HG02763 (cell line): ENCODE data around the gene GP9.

Experiments
- ATAC-seq: cut with Tn5 transposase; IDR thresholded peaks from one replicate; pipeline ENCODE4 v1.9.1; 2021; ENCODE audit warnings: mild to moderate bottlenecking, moderate library complexity; ENCODE audit not compliant: unreplicated experiment

Gene GP9

DNA sequence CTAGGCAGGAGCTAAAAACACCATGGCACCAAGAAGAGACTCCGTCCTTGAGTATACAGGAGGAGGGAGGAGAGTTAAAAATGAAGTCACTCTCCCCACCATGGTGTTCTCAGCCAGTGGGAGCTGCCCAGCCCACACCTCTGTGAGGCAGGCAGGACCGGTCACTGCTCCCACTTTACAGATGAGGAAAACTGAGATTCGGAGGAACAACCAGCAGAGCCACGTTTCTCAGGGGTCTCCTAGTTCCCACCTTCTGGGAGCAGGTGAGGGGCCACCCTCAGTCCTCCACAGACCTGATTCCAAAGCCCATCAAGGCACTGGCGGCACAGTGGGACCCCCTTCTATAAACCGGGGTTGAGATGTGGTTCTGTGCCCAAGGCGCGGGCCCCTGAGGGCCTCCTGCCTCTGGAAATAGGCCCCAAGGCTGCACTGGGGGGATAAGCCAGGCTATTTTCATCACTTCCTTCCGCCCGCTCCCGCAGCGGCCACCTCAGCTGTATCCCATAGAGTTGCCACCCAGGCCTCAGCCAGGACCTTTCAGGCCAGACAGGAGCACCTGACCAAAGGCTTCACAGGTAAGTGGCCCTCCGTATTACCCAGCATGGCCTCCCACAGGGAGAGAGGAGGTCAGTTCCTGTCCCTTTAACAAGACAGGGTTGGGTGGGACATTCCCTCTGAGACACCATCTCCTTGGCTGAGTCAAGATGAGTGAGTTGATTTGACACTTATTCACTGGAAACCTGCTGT, at the start of gene GP9:
TSS of gene GP9 (plus strand) at position 504 of the 747 bp plus-strand sequence. CDS start 961 bp downstream, outside the sequence.
- no peak for ATAC-seq

DNA sequence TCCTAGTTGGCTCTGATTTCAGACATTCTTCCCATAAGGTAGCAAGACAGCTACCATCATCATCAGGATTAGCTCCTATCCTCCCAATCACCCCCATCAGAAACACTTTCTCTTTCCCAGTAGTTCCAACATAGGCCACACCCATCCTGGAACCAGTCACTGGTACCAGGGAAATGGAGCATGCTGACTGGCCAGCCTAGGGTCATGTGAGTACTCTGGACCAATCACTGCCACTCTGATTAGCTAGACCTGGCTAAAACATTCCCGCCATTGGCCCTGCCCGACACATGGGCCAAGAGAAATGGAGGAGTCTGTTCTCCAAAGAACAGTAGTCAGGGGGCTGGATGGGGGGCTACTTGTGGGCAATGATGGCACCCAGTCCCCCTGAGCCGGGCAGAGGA, 47.1 kb upstream of the GP9 start:
- ATAC-seq, result no peak

DNA sequence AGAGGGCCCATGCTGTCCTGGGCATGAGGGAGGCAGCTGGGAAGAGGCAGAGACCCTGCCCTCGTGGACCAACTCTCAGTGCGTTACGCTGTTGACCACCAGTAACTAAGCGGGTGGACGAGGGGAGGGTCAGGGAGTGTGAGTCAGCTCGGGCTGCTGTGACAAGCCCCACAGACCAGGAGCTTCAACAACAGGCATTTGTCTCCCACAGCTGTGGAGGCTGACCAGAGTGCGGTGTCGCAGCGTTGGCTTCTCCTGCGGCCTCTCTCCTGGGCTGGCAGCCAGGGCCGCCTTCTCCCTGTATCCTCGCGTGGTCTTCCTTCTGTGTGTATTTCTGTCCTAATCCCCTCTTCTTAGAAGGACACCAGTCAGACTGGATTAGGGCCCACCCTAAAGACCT, 46.4 kb upstream of the GP9 start:
- no peak for ATAC-seq

DNA sequence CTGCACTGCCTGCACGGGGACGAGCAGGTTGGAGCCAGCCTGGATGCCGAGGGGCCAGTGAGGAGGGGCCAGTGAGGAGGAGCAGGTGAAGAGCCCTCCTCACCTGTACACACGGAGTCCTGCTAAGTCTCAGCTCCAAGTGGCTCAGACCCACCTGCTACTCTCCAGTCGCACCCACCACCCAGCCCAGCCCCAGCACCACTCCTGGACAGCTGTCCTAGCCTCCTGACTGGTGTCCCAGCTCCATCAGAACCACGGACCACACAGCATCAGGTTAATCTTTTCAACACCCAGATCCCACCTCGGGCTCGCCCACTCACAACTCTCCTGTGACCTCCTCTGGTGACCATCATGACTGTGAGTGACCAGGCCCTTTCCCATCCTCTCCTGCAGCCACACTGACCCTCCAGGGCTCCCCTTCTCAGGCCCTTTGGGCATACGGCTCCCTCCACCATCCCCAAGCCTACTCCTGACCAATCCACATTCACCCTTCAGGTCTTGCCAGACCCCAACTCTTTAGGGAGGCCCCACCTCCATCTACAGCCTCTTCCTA, 45.7 kb upstream of the GP9 start:
- no peak for ATAC-seq

DNA sequence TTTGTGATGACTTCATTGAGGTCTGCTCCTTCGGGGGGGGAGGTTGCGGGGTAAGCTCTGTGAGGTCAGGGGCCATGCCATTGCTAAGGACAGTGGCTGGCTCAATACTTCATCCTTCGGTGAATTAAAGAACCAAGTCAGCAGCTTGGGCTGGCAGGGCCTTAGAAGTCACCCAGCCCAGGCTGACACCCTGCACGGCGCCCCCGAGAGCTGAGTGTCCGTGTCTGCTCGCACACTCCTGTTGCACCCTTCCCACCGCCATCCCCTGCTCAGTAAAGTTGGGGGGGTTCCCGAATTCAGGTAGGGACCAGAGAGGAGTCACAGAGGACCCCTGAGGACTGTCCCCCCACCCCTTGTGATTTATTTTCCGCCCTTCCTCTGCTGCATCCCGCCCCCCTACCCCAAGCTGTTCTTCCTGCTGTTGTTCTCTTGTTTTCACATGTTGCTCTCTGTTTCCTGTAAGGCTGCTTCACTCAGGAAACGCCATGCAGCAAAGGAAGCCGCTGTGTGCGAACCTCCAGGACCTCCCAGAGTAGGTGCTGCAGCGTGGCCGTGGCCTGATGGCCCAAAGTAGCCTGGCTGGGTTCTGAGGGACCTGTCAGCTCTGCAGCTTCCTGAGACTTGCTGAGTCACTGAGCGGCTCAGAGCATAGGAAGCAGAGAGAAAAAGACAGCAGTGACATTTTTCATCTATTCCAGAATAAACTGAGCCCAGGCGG, 45.0 kb upstream of the GP9 start:
- ATAC-seq, result no peak

DNA sequence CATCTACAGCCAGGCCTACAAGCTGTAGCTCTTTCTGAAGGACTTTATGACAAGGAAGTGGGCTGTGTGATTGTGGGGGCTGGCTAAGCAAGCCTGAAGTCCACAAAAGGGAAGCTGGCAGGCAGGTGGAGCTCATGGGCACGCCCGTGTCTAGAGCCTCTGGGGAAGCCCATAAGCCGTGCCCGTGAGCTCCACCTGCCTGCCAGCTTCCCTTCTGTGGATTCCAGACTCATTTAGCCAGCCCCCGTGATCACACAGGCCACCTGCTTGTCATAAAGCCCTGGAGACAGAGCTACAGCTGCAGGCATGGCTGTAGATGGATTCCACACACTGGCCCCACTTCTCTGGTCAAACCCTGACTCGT, 44.2 kb upstream of the GP9 start:
- no peak for ATAC-seq

DNA sequence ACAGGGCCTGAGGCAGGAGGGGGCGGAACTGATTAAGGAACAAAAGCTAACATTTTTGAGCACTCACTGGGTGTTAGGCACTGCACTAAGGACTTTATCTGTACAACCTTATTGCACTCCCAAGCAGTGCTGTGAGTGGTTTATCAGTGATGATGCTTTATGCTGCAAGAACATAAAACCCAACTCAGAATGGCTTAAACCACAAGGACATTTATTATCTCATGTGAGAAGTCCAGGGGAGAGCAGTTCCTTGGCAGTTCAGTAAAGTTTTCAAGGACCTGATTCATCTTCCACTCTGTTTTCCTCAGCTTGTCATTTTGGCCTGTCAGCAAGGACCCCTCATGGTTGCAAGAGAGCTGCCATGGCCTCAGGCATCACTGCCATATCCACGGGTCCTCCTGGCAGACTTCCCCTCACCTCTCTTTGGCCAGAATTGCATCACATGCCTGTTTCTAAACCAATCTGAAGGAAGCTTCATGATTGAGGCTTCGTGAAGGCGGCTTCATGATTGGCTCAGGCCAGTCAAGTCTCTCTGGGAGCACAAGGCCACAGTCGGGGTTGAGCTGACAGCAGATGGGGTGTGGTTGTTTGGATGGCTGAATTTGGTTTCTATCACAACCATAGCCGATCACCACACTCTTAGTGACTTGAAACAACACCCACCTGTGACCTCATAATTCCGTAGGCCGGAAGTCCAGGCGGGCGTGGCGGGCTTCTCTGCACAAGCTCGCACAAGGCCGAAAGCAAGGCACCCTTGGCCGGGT, 43.7 kb upstream of the GP9 start:
- peak; percentile 44 for ATAC-seq

DNA sequence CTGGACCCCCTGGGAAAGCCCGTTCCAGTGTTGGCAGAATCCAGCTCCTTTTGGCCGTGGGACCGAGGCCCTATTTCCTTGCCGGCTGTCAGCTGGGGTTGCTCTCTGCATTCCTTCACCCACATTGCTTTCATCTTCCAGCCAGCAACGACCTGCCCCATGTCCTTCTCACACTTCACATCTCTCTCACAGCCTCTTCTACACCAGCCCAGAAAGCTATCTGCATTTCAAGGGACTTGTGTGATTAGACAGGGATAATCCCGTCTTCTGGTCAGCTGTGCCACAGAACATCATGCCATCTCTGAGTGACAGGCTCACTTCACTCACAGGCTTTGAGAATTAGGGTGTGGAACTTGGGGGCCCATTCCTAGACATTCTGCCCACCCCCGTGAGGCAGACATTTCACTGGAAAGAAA, 43.1 kb upstream of the GP9 start:
- ATAC-seq, result peak; percentile 12

DNA sequence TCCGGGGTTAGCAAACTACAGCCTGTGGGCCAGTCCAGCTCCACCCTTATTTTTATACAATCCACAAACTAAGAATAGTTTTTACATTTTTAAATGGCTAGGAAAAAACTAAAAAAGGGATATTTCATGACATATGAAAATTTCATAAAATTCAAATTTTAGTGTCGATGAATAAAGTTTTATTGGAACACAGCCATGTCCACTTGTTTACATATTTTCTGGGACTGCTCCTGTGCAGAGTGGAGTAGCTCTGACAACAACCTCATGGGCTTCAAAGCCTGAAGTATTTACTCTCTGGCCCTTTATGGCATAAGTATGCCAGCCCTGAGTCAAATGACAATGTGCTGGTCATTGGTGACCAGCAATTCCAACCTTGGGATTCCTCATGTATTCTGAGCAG, 42.3 kb upstream of the GP9 start:
- ATAC-seq, result no peak

DNA sequence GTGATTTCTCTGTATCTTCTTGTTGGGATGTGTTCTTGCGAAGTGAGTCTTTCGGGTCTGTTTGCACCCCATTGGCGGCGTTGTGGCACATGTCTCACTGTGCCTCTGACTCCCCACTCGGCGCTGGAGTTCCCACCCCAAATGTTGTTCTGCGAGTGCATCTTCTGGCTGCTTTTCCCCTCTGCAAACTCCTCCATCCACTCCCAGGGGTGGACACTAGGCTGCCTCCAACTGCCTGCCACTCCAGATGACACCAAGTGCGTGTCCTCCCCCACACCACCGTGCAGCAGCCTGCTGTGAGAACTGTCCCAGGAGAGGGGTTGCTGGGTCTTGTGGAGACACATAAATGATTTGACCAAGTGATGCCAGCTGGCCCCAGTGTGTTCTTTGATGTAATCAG, 41.8 kb upstream of the GP9 start:
- ATAC-seq, result no peak

DNA sequence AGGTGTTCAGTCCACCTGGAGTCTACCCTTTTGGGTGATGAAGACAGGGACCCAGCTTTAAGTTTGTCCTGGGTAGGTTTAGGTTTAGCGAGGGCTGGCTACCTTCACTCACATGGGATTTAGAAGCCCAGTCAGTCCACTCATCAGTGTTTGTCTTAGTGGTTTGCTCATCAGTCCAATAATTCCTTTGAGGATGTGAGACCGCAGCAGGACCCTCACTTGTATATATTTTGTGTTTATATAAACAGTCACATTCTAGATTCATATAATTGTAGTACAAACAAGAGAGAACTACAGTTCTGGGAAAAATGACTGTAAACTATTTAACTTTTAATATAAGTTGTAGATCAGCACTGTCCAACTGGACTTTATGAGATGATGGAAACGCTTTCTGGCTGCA, 41.3 kb upstream of the GP9 start:
- no peak for ATAC-seq

DNA sequence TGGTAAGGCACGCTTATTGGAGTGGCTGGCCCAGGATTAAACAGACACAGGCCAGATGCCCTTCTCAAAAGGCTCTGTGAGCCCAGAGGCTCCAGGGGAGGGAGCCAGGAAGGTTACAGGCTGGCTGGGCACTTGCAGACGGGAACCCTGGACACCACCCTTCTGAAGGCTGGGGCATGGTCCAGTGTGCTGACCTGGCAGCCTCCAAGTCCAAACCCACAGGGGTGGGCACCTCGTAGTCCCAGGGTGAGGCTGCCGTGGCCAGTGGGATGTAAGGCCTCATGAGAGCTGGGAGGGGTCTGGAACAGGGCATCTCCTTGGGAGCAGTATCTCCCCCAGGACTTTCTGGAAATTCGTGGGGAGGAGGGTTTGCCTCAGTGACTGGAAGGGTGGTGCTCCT, 39.9 kb upstream of the GP9 start:
- ATAC-seq, result no peak

DNA sequence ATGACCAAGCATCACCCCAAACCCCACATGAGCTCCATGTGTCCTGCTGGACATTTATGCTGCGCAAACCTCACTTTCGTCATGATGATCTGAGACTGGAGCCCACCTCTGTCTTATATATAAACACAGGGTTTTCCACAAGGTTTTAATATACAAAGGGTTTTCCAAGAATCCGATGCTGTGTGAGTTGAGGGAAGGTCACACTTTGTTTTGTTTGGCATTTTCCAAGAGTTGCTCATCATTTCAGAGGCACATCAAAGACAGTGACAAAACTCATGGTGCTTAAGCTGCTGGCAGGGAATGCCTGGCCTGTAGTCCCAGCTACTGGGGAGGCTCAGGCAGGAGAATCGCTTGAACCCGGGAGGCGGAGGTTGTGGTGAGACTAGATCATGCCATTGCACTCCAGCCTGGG, 39.4 kb upstream of the GP9 start:
- ATAC-seq, result no peak

DNA sequence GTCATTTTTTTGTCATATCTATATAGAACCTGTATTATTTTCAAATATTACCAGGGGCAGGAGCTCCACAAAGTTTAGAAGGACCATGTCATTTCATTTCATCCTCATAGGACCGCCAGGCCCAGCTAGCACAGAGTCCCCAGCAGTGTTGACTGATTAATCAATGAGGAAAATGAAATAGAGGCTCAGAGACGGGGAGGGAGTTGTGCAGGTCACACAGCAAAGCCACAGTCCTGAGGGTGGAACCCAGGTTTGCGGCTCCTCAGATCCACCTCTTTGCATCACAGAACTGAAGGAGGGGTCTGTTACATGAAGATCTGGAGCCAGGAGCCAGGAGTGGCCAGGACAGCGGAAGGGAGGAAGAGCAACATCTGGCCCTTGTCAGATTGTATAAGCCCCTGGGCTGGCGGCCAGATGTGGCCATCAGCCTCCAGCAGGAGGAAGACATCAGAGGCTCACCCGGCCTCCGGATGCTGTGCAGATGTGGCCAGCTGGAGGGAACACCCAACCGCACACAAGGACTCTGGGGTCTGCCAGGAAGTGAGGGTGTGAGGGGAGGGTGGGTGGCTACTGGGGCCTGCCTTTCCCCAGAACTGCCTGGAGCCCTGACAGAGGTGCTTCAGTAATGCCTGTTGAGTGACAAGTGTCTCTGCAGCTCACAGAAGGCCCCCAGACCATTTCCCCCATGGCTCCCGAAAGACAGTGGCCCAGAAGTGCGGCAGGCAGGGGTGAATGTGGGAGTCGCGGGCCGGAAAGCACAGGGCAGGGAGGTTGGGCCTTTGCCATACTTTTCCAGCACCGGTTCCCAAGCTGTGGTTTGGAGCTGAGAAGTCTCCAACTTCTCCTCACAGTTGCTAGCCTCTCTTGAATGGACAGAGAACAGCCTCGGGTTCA, 38.2 kb upstream of the GP9 start:
- ATAC-seq, result no peak

DNA sequence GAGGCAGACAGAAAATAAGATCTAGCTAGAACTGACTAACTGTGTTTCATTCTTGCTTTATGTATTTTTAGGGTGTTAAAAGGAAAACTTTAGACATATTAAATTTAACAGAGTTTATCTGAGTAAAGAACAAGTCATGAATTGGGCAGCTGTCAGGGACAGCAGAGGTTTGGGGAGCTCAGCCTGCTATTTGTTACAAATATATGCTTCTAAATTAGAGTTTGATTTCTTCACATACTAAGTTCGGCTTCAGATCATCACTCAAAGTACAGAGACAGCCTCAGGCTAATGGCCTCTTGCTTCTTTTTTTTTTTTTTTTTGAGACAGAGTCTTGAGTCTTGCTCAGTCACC, 37.6 kb upstream of the GP9 start:
- no peak for ATAC-seq

DNA sequence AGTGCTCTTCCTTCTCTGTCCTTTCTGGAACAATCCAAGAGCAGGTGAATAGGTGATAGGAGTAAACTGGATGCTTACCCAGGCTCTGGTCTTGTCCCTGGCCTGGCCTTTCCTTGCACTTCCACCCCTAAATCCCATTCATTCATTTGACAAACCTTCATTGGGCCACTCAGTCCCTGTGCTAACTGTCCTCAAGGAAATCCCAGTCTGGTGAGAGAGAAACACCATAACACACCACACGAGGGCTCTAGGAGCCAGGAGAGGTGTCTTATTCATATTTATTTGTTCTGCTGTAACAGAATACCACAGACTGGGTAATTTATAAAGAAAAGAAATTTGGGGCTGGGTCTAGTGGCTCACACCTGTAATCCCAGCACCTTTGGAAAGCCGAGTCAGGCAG, 36.7 kb upstream of the GP9 start:
- ATAC-seq, result no peak

DNA sequence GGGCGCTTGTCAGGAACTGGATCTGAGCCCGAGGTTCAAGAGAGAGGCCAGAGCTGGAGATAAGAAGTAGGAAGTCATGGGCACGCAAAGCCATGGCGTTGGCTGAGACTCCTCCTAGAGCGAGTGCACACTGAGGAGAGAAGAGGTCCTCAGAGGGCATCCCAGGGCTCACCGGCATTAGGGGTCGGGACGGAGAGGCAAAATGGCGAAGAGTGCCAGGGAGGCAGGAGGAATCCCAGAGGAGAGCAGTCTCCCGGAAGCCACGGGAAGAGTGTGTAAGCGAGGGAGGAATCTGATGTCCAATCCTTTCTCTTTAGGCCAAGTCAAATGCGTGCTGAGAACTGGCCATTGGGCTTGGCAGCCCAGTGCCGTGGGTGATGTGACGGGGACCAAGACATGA, 35.5 kb upstream of the GP9 start:
- no peak for ATAC-seq

DNA sequence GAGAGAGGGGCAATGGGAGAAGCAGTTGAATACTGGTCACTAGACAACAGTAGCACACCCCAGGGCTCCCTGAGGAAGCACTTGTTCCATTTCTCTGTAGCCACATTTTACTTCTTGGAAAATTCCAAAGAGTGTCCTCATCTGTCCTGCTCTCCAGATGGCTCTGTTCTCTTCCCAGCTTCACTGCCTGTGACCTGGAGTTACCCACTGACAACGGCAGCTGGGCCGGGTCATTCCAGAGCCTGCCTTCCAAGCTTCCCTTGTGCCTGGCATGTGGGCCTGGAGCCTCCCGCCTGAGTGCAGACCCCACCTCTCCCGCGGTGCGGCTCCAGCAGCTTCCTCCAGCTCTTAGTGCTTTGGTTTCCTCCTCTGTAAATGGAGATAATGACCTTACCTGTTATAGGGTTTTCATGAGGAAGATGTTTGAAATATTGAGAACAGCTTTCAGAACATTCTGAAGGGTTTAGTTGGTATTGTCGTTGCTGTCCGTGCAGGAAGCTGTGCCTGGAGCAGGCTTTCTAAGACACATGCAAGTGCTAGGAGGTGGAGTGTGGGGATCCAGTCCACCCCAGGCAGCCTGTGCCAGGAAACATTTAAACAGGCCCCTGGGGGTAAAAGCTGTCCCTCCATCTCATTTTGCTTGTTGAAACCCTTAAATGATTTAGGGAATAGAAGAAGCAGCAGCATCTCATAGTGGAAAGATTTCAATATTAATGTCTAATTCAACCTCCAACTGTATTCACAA, 34.7 kb upstream of the GP9 start:
- ATAC-seq, result no peak

DNA sequence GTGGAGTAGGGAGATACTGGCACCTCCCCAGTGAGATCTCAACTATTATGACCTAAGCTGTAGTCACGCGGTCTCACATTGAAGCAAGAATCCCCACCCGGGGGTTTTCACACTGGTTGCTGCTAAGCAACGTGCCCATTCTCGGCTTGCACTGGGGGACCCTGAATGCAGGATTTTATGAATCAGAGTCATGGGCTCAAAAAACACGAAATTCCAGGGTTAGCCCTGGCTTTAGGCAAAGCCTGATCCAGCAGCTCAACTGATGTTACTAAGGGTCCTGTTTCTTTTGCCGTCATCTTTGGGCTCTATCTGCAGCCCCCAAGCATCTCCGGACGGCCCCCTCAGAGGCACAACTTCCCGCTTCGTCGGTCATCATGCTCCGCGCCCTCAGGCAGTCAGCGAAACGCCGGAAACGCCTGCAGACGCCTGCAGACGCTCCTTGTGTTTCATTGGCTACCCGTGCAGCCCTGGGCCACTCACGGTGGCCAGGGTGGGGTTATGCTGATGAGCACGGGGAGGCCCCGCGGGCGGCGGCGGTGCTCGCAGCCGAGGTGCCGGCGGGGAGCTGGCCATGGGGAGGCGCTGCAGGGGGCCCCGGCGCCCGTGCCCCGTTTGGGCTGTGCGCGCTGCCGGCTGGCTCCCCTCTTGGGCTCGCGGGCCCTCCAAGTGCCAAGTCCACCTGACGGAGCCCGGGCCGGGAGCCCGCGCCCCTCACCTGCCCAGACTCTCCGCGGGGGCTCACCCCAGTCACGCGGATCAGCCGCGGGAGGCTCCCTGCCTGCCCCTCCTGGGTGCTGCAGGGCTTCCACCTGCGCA, 33.6 kb upstream of the GP9 start:
- ATAC-seq, result peak; percentile 98
